Thymus (tissue), 11 donors: ENCODE measurements around the gene MRPL14. TPM values are rescaled to one million over a fixed set of nuclear protein-coding genes. Genes with fewer than 3 reads are reported as not detected.
"Not testable (repeated sequence)": the region's sequence is repeated elsewhere in the genome, so short reads cannot be mapped to it uniquely, and the experiment has no call there.

Experiments
- DNase-seq, 9 donors: peaks; one replicate each; pipeline ENCODE4 v3.0.0-alpha.2; 2013; ENCODE audit warnings: low spot score in 9 of 9, low read depth in 6 of 9, missing footprints in 1 of 9
- H3K27ac ChIP-seq, 2 donors: one replicate each; pipeline ENCODE4 v1.5.1; 2013; ENCODE audit warnings: control low read depth in 1 of 2, low read depth in 1 of 2, low read length in 1 of 2, mild to moderate bottlenecking in 1 of 2, moderate library complexity in 1 of 2
- H3K27me3 ChIP-seq, 2 donors: one replicate each; pipeline ENCODE4 v1.5.1; 2013; ENCODE audit warnings: low read length in 1 of 2; ENCODE audit not compliant: control insufficient read depth in 2 of 2, insufficient read depth in 1 of 2
- H3K36me3 ChIP-seq, 2 donors: one replicate each; pipeline ENCODE4 v1.5.1; 2013; ENCODE audit warnings: low read length in 1 of 2, mild to moderate bottlenecking in 1 of 2, moderate library complexity in 1 of 2; ENCODE audit not compliant: control insufficient read depth in 2 of 2, insufficient read depth in 2 of 2
- H3K4me1 ChIP-seq, 2 donors: one replicate each; pipeline ENCODE4 v1.5.1; 2013; ENCODE audit warnings: low read length in 2 of 2; ENCODE audit not compliant: control insufficient read depth in 2 of 2, insufficient read depth in 2 of 2
- H3K4me3 ChIP-seq, 2 donors: one replicate each; pipeline ENCODE4 v1.5.1; 2013; ENCODE audit warnings: low read length in 2 of 2, control low read depth in 1 of 2, mild to moderate bottlenecking in 1 of 2
- H3K9me3 ChIP-seq, 2 donors: one replicate each; pipeline ENCODE4 v1.5.1; 2013; ENCODE audit warnings: low read length in 1 of 2, mild to moderate bottlenecking in 1 of 2; ENCODE audit not compliant: control insufficient read depth in 2 of 2, insufficient read depth in 1 of 2
- WGBS: extraction: QIAGEN DNeasy Blood & Tissue Kit; methylation state at CpG from one replicate; pipeline ENCODE4 v1.1.7; 2013; 5-methylcytosine and 5-hydroxymethylcytosine counted together
- polyA plus RNA-seq: library from polyadenylated mRNA; stranded (reverse); fragments of 200-250 nt; gene quantifications from one replicate; pipeline ENCODE4 v1.2.3, GENCODE V29; 2013
- total RNA-seq: library from RNA; stranded (reverse); fragments of 120-200 nt; gene quantifications from one replicate; pipeline ENCODE4 v1.2.4, GENCODE V29; 2013
- donor health status: healthy.

The MRPL14 gene
- total and polyA plus RNA-seq, 2 donors: 48.4 to 81.5 TPM

GRCh38 chr6:44091981-44092884, 35.0 kb downstream of the MRPL14 start:
- no peaks in the 10 kb centered on the region for H3K27me3 ChIP-seq

DNA sequence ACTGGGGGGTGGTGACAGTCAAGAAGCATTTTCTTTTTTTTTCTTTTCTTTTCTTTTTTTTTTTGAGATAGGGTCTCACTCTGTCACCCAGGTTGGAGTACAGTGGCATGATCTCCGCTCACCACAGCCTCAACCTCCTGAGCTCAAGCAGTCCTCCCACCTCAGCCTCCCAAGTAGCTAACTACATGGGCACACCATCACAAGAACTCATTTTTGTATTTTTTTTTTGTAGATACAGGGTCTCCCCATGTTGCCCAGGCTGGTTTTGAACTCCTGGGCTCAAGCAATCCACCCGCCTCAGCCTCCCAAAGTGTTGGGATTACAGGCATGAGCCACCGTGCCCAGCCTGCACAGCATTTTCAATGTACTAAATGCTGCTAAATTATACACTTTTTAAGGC, 35.9 kb downstream of the MRPL14 start:
- not testable (repeated sequence) for H3K27ac ChIP-seq, H3K27me3 ChIP-seq, DNase-seq, H3K9me3 ChIP-seq, H3K36me3 ChIP-seq, H3K4me1 ChIP-seq, H3K4me3 ChIP-seq
- WGBS: 99% methylated on average over 3 of the region's 3 CpGs

More at GRCh38 chr6:44091981-44092884, 35.0 kb downstream of the MRPL14 start:
- Histone ChIP-seq H3K27ac (no peak overlapping the region), H3K9me3 (no peaks in the 10 kb centered on the region), H3K4me3 (no peak overlapping the region), H3K4me1 (peaks cover 0 to 5% of the 10 kb centered on the region in 2 donors), H3K36me3 (peaks cover 0 to 3% of the 10 kb centered on the region in 2 donors)
- no peak for DNase-seq
- WGBS: 98% methylated on average over 7 of the region's 7 CpGs

GRCh38 chr6:44090465-44090864, 36.8 kb downstream of the MRPL14 start:
- H3K4me3 ChIP-seq: no peak overlapping the region
- peaks cover 0 to 2% of the 10 kb centered on the region in 2 donors for H3K4me1 ChIP-seq
- WGBS: 98% methylated on average over 5 of the region's 5 CpGs
- H3K27ac ChIP-seq: no peak overlapping the region
- H3K36me3 ChIP-seq: peaks cover 0 to 3% of the 10 kb centered on the region in 2 donors
- no peak for DNase-seq
- H3K27me3 ChIP-seq: no peaks in the 10 kb centered on the region
- H3K9me3 ChIP-seq: no peaks in the 10 kb centered on the region

DNA sequence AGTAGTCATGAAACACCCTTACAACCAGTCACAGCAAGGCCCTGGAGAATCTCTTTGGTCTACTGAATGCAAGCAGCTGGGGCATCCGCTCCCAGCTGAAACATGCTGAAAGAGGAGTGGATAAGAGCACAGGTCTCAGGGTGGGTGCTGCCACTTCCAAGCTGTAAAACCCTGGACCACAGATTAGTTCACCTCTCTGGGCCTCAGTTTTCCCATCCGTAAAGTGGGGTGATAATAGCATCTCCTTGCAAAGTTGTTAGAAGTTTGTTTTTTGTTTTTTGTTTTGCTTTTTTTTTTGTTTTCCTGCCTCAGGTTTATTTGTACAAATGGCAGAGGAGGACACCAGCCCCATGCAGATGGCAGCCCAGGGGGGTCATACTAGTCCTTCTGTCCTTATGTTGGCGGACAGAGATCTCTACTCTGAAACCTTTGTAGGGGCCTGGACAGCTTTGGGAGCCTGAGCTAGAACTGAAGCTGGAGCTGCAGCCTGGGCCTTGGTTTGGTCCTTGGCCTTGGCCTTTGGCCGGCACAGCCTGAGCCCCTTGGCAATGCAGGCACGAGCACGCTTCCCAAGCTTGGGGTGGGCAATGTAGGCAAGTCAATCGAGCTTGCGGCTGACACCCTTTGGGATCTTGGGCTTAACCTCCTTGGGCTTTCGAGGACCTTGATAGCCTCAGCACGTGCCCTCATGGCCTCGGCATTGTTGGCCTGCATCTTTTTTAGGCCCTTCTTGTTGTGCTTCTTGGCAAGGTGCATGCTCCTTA, 38.2 kb downstream of the MRPL14 start:
- H3K27me3 ChIP-seq: no peaks in the 10 kb centered on the region
- DNase-seq: no peak
- H3K36me3 ChIP-seq: peaks cover 0 to 3% of the 10 kb centered on the region in 2 donors
- H3K9me3 ChIP-seq: no peaks in the 10 kb centered on the region
- 94% methylated on average over 11 of the region's 11 CpGs for WGBS
- no peak overlapping the region for H3K4me3 ChIP-seq
- H3K4me1 ChIP-seq: peaks cover 0 to 2% of the 10 kb centered on the region in 2 donors
- no peak overlapping the region for H3K27ac ChIP-seq

GRCh38 chr6:44087623-44088022, 39.6 kb downstream of the MRPL14 start:
- no peak for DNase-seq
- Histone ChIP-seq H3K27me3 (no peaks in the 10 kb centered on the region), H3K4me3 (no peak overlapping the region), H3K27ac (no peak overlapping the region), H3K4me1 (peaks cover 0 to 2% of the 10 kb centered on the region in 2 donors), H3K36me3 (peaks cover 0 to 3% of the 10 kb centered on the region in 2 donors), H3K9me3 (no peaks in the 10 kb centered on the region)
- 99% methylated on average over 2 of the region's 2 CpGs for WGBS

- H3K9me3 ChIP-seq: no peaks in the 10 kb centered on the region
- no peak overlapping the region for H3K4me3 ChIP-seq
- peaks cover 0 to 2% of the 10 kb centered on the region in 2 donors for H3K4me1 ChIP-seq
- H3K27ac ChIP-seq: no peak overlapping the region
- H3K27me3 ChIP-seq: no peaks in the 10 kb centered on the region
- H3K36me3 ChIP-seq: no peaks in the 10 kb centered on the region
- 92% methylated on average over 9 of the region's 9 CpGs for WGBS
- no peak for DNase-seq
These were observed 40.2 kb downstream of the MRPL14 start for GRCh38 chr6:44086931-44087574.

GRCh38 chr6:44085219-44085618, 42.0 kb downstream of the MRPL14 start:
- DNase-seq: no peak
- 93% methylated on average over 2 of the region's 2 CpGs for WGBS
- Histone ChIP-seq H3K27me3 (no peaks in the 10 kb centered on the region), H3K36me3 (no peaks in the 10 kb centered on the region), H3K4me1 (peaks cover 0 to 9% of the 10 kb centered on the region in 2 donors), H3K9me3 (no peaks in the 10 kb centered on the region), H3K4me3 (no peak overlapping the region), H3K27ac (no peak overlapping the region)

- DNase-seq: no peak
- no peak overlapping the region for H3K4me3 ChIP-seq
- H3K9me3 ChIP-seq: no peaks in the 10 kb centered on the region
- no peaks in the 10 kb centered on the region for H3K36me3 ChIP-seq
- H3K27me3 ChIP-seq: no peaks in the 10 kb centered on the region
- peaks cover 0 to 9% of the 10 kb centered on the region in 2 donors for H3K4me1 ChIP-seq
- no peak overlapping the region for H3K27ac ChIP-seq
- 94% methylated on average over 13 of the region's 13 CpGs for WGBS
These were observed 42.8 kb downstream of the MRPL14 start for GRCh38 chr6:44084231-44085014.
